ENCODE measurements around the gene FCMR. TPM values are rescaled to one million over a fixed set of nuclear protein-coding genes. Genes with fewer than 3 reads are reported as not detected.

The FCMR gene
- polyA plus RNA-seq, 4 donors: 1.1 to 6.9 (median 2.6) TPM

DNA sequence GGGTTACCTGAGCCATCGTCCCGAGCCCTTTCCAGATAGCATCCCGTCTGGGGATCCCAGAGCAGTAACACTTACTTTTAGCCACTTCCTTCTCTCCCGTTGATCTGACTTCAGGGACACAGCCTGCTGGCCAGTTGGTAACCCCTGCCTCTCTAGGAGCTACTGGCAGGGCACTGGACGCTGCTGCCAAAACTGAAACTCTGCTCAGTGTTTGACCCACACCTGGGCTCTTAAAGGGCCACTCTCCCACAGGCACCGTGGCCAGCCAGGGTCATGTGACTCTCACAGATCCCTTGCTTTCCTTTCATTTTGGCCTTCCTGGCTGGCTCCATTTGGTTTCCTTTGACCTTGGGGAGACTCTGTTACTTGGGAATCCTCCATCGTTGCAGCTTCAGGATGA, 24.5 kb upstream of the FCMR start, which contains the start of gene PIGR:
Gene PIGR, minus strand, starts transcription at position 206 of the 400 bp plus-strand sequence. CDS start 5,935 bp downstream, outside the sequence.
- peak within 1 kb of the TSS; percentile 16 to 87 (median 58) for H3K4me3 ChIP-seq (ENCODE audit: low read depth in 1 of 3, low read length in 3 of 3)
- peaks cover 0 to 57% (median 2%) of the 10 kb centered on the region in 3 donors for H3K4me1 ChIP-seq (ENCODE audit: control insufficient read depth in 3 of 3, insufficient read depth in 2 of 3, low read depth in 1 of 3, low read length in 2 of 3)
- H3K27me3 ChIP-seq (ENCODE audit: control insufficient read depth in 3 of 3, insufficient read depth in 3 of 3, low read length in 3 of 3): no peaks in the 10 kb centered on the region
- FAIRE-seq (no peak), DNase-seq (peak in 1 of 2 donors; percentile 93)
- peaks cover 0 to 3% (median 0%) of the 10 kb centered on the region in 3 donors for H3K36me3 ChIP-seq (ENCODE audit: control insufficient read depth in 3 of 3, insufficient read depth in 2 of 3, low read depth in 1 of 3, low read length in 3 of 3)
- WGBS, 3 donors: 14 to 47% (median 29%) methylated on average over 7 of the region's 7 CpGs
- H3K27ac ChIP-seq (ENCODE audit: low read depth in 1 of 3, low read length in 2 of 3): peak within 1 kb of the TSS; percentile 9 to 91 (median 90)
- peaks cover 0 to 12% of the 10 kb centered on the region in 2 donors for H3K9me3 ChIP-seq (ENCODE audit: control insufficient read depth in 2 of 2, insufficient read depth in 1 of 2, low read depth in 1 of 2, low read length in 1 of 2)

DNA sequence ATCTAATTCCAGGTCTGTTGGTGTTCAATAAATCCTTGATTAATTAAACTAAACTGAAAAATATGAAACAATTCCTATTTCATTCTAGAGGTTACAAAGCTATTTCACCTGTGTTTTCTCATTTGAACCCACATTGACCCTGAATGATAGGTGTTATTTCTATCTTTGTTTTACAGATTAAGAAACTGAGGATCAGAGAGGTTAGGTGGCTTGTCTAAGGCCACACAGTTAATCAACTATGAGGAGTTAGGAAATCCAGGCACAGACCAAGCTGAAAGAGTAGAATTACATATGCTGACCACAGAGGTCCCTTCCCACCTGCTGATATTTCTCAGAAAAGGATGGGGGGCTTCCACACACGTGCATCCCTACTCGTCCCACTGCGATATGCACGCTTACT, 24.0 kb upstream of the FCMR start:
- FAIRE-seq (no peak), DNase-seq (no peak)
- Histone ChIP-seq H3K9me3 (ENCODE audit: control insufficient read depth in 2 of 2, insufficient read depth in 1 of 2, low read depth in 1 of 2, low read length in 1 of 2) (peaks cover 0 to 12% of the 10 kb centered on the region in 2 donors), H3K36me3 (ENCODE audit: control insufficient read depth in 3 of 3, insufficient read depth in 2 of 3, low read depth in 1 of 3, low read length in 3 of 3) (peaks cover 0 to 3% (median 0%) of the 10 kb centered on the region in 3 donors), H3K4me3 (ENCODE audit: low read depth in 1 of 3, low read length in 3 of 3) (peak overlapping the region; percentile 16 to 87 (median 58)), H3K4me1 (ENCODE audit: control insufficient read depth in 3 of 3, insufficient read depth in 2 of 3, low read depth in 1 of 3, low read length in 2 of 3) (peaks cover 0 to 57% (median 3%) of the 10 kb centered on the region in 3 donors), H3K27ac (ENCODE audit: low read depth in 1 of 3, low read length in 2 of 3) (peak overlapping the region; percentile 9 to 91 (median 90)), H3K27me3 (ENCODE audit: control insufficient read depth in 3 of 3, insufficient read depth in 3 of 3, low read length in 3 of 3) (no peaks in the 10 kb centered on the region)
- WGBS, 3 donors: 13 to 58% (median 54%) methylated on average over 4 of the region's 4 CpGs

DNA sequence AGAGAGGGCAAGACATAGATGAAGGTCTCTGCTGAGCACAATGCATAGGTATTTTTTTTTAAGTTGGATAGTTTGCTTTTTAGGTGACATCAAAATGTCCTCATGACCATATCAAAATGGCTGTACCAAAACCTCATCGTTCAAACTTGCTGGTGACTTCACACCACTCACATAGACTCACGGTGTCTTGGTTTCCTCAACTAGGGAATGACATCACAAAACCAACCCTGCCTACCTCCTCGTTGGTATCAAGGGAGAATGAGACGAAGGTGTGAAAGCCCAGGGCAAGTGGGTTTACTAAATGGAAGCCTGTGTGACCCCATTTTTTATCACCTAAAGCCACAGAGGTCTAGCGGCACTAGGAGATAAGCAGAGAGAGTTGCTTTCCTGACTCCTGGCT, 23.0 kb upstream of the FCMR start:
- DNase-seq: peak in 1 of 2 donors; percentile 59
- 18 to 44% (median 20%) methylated on average over 5 of the region's 5 CpGs for WGBS, 3 donors
- FAIRE-seq: no peak
- Histone ChIP-seq H3K9me3 (ENCODE audit: control insufficient read depth in 2 of 2, insufficient read depth in 1 of 2, low read depth in 1 of 2, low read length in 1 of 2) (peaks cover 0 to 5% of the 10 kb centered on the region in 2 donors), H3K4me1 (ENCODE audit: control insufficient read depth in 3 of 3, insufficient read depth in 2 of 3, low read depth in 1 of 3, low read length in 2 of 3) (peaks cover 0 to 56% (median 5%) of the 10 kb centered on the region in 3 donors), H3K4me3 (ENCODE audit: low read depth in 1 of 3, low read length in 3 of 3) (peak overlapping the region; percentile 12 to 87 (median 58)), H3K27me3 (ENCODE audit: control insufficient read depth in 3 of 3, insufficient read depth in 3 of 3, low read length in 3 of 3) (no peaks in the 10 kb centered on the region), H3K36me3 (ENCODE audit: control insufficient read depth in 3 of 3, insufficient read depth in 2 of 3, low read depth in 1 of 3, low read length in 3 of 3) (peaks cover 0 to 9% (median 0%) of the 10 kb centered on the region in 3 donors), H3K27ac (ENCODE audit: low read depth in 1 of 3, low read length in 2 of 3) (peak overlapping the region in 2 of 3 donors; percentile 87 to 90)

DNA sequence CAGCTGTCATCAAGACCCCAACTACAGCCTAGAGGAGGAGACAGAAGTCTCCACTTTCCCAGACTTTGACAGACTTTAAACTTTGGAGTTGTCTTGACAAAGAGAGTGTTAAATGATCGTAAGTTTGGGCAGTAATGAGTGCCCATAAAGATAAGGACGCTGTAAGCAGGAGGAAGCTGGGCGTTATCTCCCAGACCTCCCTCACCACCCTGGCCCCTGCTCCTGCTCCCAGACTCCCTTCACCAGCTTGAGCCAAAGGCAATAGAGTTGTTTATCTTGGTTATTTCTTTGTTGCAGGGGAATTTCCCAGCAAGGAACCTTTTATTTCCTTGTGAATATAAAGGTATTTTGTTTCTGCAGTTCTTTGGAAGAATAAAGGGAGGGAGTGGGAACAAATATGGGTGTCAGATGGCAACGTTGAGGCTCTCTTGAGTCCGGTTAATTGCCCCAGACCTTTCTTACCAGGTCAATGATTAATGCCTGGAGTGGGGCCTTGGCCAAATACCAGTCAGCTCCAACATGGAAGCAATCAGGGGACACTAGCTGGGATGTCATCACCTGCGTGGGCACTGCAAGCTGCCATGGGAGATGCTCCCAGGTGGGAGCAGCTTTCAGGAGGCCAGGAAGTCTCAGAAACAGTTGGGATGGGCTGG, 20.2 kb upstream of the FCMR start:
- peak overlapping the region; percentile 83 to 90 (median 85) for H3K27ac ChIP-seq (ENCODE audit: low read depth in 1 of 3, low read length in 2 of 3)
- H3K36me3 ChIP-seq (ENCODE audit: control insufficient read depth in 3 of 3, insufficient read depth in 2 of 3, low read depth in 1 of 3, low read length in 3 of 3): peaks cover 0 to 21% (median 4%) of the 10 kb centered on the region in 3 donors
- H3K4me1 ChIP-seq (ENCODE audit: control insufficient read depth in 3 of 3, insufficient read depth in 2 of 3, low read depth in 1 of 3, low read length in 2 of 3): peaks cover 0 to 45% (median 3%) of the 10 kb centered on the region in 3 donors
- FAIRE-seq: no peak
- 10 to 33% (median 29%) methylated on average over 6 of the region's 6 CpGs for WGBS, 3 donors
- H3K4me3 ChIP-seq (ENCODE audit: low read depth in 1 of 3, low read length in 3 of 3): peak overlapping the region in 1 of 3 donors; percentile 87
- H3K9me3 ChIP-seq (ENCODE audit: control insufficient read depth in 2 of 2, insufficient read depth in 1 of 2, low read depth in 1 of 2, low read length in 1 of 2): peaks cover 0 to 7% of the 10 kb centered on the region in 2 donors
- H3K27me3 ChIP-seq (ENCODE audit: control insufficient read depth in 3 of 3, insufficient read depth in 3 of 3, low read length in 3 of 3): no peaks in the 10 kb centered on the region
- peak; percentile 91 to 96 for DNase-seq

DNA sequence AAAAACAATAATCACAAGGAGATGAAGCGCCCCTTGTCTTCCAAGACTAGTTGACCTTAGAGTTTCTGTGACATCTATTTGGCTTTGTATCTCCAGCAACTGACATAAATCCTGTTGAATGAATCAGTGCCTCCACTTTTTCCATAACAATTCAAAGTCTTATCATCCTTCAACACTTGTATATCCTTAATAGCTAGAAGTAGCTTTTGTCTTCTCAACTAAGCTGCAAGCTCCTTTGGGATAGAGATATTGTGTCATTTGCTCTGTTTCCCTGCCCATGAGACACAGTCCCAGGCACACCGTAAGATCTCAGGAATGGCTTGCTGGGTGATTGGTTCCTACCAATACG, 18.8 kb upstream of the FCMR start:
- DNase-seq (no peak), FAIRE-seq (no peak)
- WGBS, 3 donors: 17 to 67% (median 32%) methylated on average over 3 of the region's 3 CpGs
- peak overlapping the region in 1 of 3 donors; percentile 17 for H3K4me3 ChIP-seq (ENCODE audit: low read depth in 1 of 3, low read length in 3 of 3)
- H3K9me3 ChIP-seq (ENCODE audit: control insufficient read depth in 2 of 2, insufficient read depth in 1 of 2, low read depth in 1 of 2, low read length in 1 of 2): peaks cover 0 to 7% of the 10 kb centered on the region in 2 donors
- peaks cover 0 to 28% (median 4%) of the 10 kb centered on the region in 3 donors for H3K36me3 ChIP-seq (ENCODE audit: control insufficient read depth in 3 of 3, insufficient read depth in 2 of 3, low read depth in 1 of 3, low read length in 3 of 3)
- H3K27me3 ChIP-seq (ENCODE audit: control insufficient read depth in 3 of 3, insufficient read depth in 3 of 3, low read length in 3 of 3): no peaks in the 10 kb centered on the region
- peaks cover 0 to 49% (median 3%) of the 10 kb centered on the region in 3 donors for H3K4me1 ChIP-seq (ENCODE audit: control insufficient read depth in 3 of 3, insufficient read depth in 2 of 3, low read depth in 1 of 3, low read length in 2 of 3)
- peak overlapping the region; percentile 58 to 83 (median 77) for H3K27ac ChIP-seq (ENCODE audit: low read depth in 1 of 3, low read length in 2 of 3)

DNA sequence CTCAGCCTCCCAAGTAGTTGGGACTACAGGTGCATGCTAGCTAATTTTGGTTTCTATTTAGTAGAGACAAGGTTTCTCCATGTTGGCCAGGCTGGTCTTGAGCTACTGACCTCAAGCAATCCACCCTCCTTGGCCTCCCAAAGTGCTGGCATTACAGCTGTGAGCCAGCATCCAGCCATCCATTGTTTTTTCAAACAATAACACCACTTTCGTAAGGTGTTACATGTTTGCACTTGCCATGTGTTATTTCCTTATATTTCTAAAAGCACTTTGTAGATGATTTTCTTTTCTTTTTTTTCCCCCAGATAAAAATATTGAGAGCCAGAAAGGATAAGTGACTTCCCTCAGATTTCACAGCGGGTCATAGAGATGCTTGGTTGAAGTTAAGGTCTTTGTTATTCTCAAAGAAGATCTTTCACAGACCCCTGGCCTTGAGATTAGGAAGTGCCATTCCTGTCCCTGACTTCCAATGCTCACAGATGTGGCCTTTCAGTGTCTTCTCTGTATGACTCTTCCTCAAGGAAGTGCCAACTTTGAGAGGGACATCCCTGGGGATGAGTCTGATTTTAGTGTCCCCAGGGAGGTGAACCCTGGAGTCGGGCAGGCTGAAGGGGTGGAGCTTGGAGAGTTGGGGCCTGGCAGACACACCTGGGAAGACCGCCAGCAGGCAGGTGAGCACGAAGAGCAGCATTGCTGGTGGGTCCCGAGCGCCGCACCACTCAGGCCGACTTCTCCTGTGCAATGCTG, 18.3 kb upstream of the FCMR start:
- Histone ChIP-seq H3K27me3 (ENCODE audit: control insufficient read depth in 3 of 3, insufficient read depth in 3 of 3, low read length in 3 of 3) (no peaks in the 10 kb centered on the region), H3K27ac (ENCODE audit: low read depth in 1 of 3, low read length in 2 of 3) (peak overlapping the region; percentile 43 to 83 (median 58)), H3K4me1 (ENCODE audit: control insufficient read depth in 3 of 3, insufficient read depth in 2 of 3, low read depth in 1 of 3, low read length in 2 of 3) (peaks cover 0 to 49% (median 3%) of the 10 kb centered on the region in 3 donors), H3K4me3 (ENCODE audit: low read depth in 1 of 3, low read length in 3 of 3) (no peak overlapping the region), H3K9me3 (ENCODE audit: control insufficient read depth in 2 of 2, insufficient read depth in 1 of 2, low read depth in 1 of 2, low read length in 1 of 2) (peaks cover 0 to 7% of the 10 kb centered on the region in 2 donors), H3K36me3 (ENCODE audit: control insufficient read depth in 3 of 3, insufficient read depth in 2 of 3, low read depth in 1 of 3, low read length in 3 of 3) (peaks cover 2 to 34% (median 4%) of the 10 kb centered on the region in 3 donors)
- FAIRE-seq (no peak), DNase-seq (peak in 1 of 2 donors; percentile 74)
- WGBS, 3 donors: 14 to 62% (median 25%) methylated on average over 9 of the region's 9 CpGs

DNA sequence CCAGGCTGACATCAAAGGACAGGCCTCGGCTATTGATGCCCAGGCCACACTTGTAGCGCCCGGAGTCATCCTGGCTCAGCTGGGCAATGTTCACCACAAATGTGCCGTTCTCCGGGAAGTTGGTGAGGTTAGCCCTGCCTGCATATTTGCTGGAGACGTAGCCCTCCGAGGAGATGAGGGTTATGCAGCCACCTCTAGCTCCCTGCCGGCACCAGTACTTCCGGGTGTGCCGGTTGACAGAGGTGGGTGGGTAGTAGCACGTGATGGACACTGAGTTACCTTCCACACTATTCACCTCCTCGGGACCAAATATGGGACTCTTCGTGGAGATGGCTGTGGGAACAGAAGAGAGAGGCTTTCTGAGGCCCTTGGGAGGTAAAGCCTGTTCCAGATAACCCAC, 17.4 kb upstream of the FCMR start:
- Histone ChIP-seq H3K27me3 (ENCODE audit: control insufficient read depth in 3 of 3, insufficient read depth in 3 of 3, low read length in 3 of 3) (no peaks in the 10 kb centered on the region), H3K4me3 (ENCODE audit: low read depth in 1 of 3, low read length in 3 of 3) (peak overlapping the region in 1 of 3 donors; percentile 4), H3K27ac (ENCODE audit: low read depth in 1 of 3, low read length in 2 of 3) (peak overlapping the region in 2 of 3 donors; percentile 27 to 67), H3K9me3 (ENCODE audit: control insufficient read depth in 2 of 2, insufficient read depth in 1 of 2, low read depth in 1 of 2, low read length in 1 of 2) (peaks cover 0 to 7% of the 10 kb centered on the region in 2 donors), H3K36me3 (ENCODE audit: control insufficient read depth in 3 of 3, insufficient read depth in 2 of 3, low read depth in 1 of 3, low read length in 3 of 3) (peaks cover 2 to 38% (median 4%) of the 10 kb centered on the region in 3 donors), H3K4me1 (ENCODE audit: control insufficient read depth in 3 of 3, insufficient read depth in 2 of 3, low read depth in 1 of 3, low read length in 2 of 3) (peaks cover 0 to 49% (median 3%) of the 10 kb centered on the region in 3 donors)
- DNase-seq: peak in 1 of 2 donors; percentile 57
- WGBS, 3 donors: 20 to 64% (median 44%) methylated on average over 13 of the region's 13 CpGs
- no peak for FAIRE-seq

DNA sequence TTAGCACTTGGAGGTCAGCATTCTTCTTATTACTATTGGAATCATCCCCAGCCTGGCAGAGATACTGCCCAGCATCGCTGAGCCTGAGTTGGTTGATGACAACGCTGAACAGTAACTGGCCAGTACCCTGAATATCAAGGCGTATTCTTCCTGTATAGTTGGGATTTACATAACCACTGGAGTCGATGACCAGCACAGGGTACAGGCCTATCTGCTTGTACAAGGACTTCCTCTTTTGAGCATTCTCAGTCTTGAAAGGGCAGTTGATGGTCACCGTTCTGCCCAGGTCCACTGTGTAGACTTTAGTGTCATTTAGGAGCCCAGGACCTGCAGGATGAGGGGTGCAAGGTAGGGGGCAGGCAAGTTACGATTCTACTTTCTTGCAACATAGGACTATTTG, 15.7 kb upstream of the FCMR start:
- H3K27me3 ChIP-seq (ENCODE audit: control insufficient read depth in 3 of 3, insufficient read depth in 3 of 3, low read length in 3 of 3): no peaks in the 10 kb centered on the region
- peaks cover 0 to 34% (median 3%) of the 10 kb centered on the region in 3 donors for H3K4me1 ChIP-seq (ENCODE audit: control insufficient read depth in 3 of 3, insufficient read depth in 2 of 3, low read depth in 1 of 3, low read length in 2 of 3)
- FAIRE-seq (no peak), DNase-seq (peak in 1 of 2 donors; percentile 55)
- 28 to 62% (median 50%) methylated on average over 6 of the region's 6 CpGs for WGBS, 3 donors
- no peak overlapping the region for H3K4me3 ChIP-seq (ENCODE audit: low read depth in 1 of 3, low read length in 3 of 3)
- H3K36me3 ChIP-seq (ENCODE audit: control insufficient read depth in 3 of 3, insufficient read depth in 2 of 3, low read depth in 1 of 3, low read length in 3 of 3): peaks cover 5 to 51% (median 6%) of the 10 kb centered on the region in 3 donors
- H3K9me3 ChIP-seq (ENCODE audit: control insufficient read depth in 2 of 2, insufficient read depth in 1 of 2, low read depth in 1 of 2, low read length in 1 of 2): peaks cover 0 to 7% of the 10 kb centered on the region in 2 donors
- peak overlapping the region in 1 of 3 donors; percentile 18 for H3K27ac ChIP-seq (ENCODE audit: low read depth in 1 of 3, low read length in 2 of 3)

Data from small intestine (tissue), 7 donors.